HepG2 (cell line): ENCODE measurements around the gene CDHR3. TPM values are rescaled to one million over a fixed set of nuclear protein-coding genes. Genes with fewer than 3 reads are reported as not detected.

Experiments
- ATAC-seq: fragments of 200-7000 bp; cut with Tn5 transposase; 3 replicates; pipeline ENCODE4 v1.9.1; 2020; ENCODE audit warnings: mild to moderate bottlenecking, moderate library complexity
- BruUV-seq: library from RNA; stranded (reverse); fragments of 400-500 nt; replicated peaks from 2 replicates; lab custom pipeline; 2021; lab: Mats Ljungman, UMichigan
- CTCF ChIA-PET: fragments of 300-600 bp; formaldehyde crosslinking; extraction: SDS; loops from one replicate; lab custom pipeline; 2021; ENCODE audit warnings: low total read pairs, inconsistent platforms, low intra/inter-chr PET ratio; lab: Yijun Ruan, JAX
- POLR2A ChIA-PET: fragments of 350-600 bp; sonication (Branson Sonifier 250); formaldehyde crosslinking; loops from one replicate; lab custom pipeline; 2020; ENCODE audit warnings: antibody characterized with exemption, inconsistent platforms; lab: Yijun Ruan, JAX
- DNase-seq: peaks from one replicate; pipeline ENCODE4 v3.0.0-alpha.2; 2015; ENCODE audit warnings: low spot score
- FAIRE-seq: peaks from 3 replicates; lab custom pipeline; 2011; peaks lifted over from hg19 to GRCh38; lab: Jason Lieb, UNC
- H2AFZ ChIP-seq: one replicate; pipeline ENCODE4 v1.6.1; 2011; ENCODE audit warnings: low read length, inconsistent platforms
- H3K27ac ChIP-seq: fragments of 300-600 bp; 3 replicates; pipeline ENCODE4 v1.8.0; 2011; ENCODE audit warnings: mixed run types, mild to moderate bottlenecking, mixed read lengths, low read length, inconsistent platforms; ENCODE audit not compliant: insufficient read depth; ENCODE audit errors: extremely low read length
- H3K27me3 ChIP-seq, 2 experiments: fragments of 200-600 bp in 1 of 2; 2 replicates in 1 of 2; 3 replicates in 1 of 2; pipeline versions ENCODE4 v1.6.0 to v1.8.0; 2011; ENCODE audit warnings: low read length in 2 of 2, mild to moderate bottlenecking in 2 of 2, moderate library complexity in 2 of 2, inconsistent platforms in 1 of 2; ENCODE audit not compliant: insufficient read depth in 2 of 2, control insufficient read depth in 1 of 2
- H3K36me3 ChIP-seq, 2 experiments: fragments of 200-600 bp in 1 of 2; replicated peaks in 1 of 2; 2 replicates in 1 of 2; 3 replicates in 1 of 2; pipeline versions ENCODE4 v1.5.1 to v1.8.0; 2011; ENCODE audit warnings: low read length in 2 of 2, inconsistent platforms in 1 of 2; ENCODE audit not compliant: insufficient read depth in 2 of 2, control insufficient read depth in 1 of 2
- H3K4me1 ChIP-seq: 2 replicates; pipeline ENCODE4 v1.5.1; 2012; ENCODE audit warnings: low read length, inconsistent platforms; ENCODE audit not compliant: insufficient read depth
- H3K4me2 ChIP-seq: 2 replicates; pipeline ENCODE4 v1.6.0; 2011; ENCODE audit warnings: low read depth, low read length, inconsistent platforms
- H3K4me3 ChIP-seq, 3 experiments: fragments of 200-600 bp in 1 of 3; sonication (generic), shearing (Covaris generic) in 1 of 3; replicated peaks in 1 of 3; 2 replicates each; pipeline ENCODE4 v1.5.1; 2011 to 2016; ENCODE audit warnings: low read length in 3 of 3, inconsistent platforms in 2 of 3, low read depth in 2 of 3, mild to moderate bottlenecking in 2 of 3, control low read depth in 1 of 3, mixed read lengths in 1 of 3; ENCODE audit not compliant: insufficient read depth in 1 of 3
- H3K79me2 ChIP-seq: one replicate; pipeline ENCODE4 v1.6.1; 2011; ENCODE audit warnings: low read length, inconsistent platforms; ENCODE audit not compliant: insufficient read depth
- H3K9ac ChIP-seq: 2 replicates; pipeline ENCODE4 v1.6.0; 2011; ENCODE audit warnings: mild to moderate bottlenecking, low read depth, low read length, inconsistent platforms; ENCODE audit not compliant: insufficient read depth
- H3K9me3 ChIP-seq: 2 replicates; pipeline ENCODE4 v1.5.1; 2012; ENCODE audit warnings: mild to moderate bottlenecking, low read length
- H4K20me1 ChIP-seq: 2 replicates; pipeline ENCODE4 v1.6.0; 2011; ENCODE audit warnings: inconsistent platforms, mild to moderate bottlenecking, low read length, moderate library complexity; ENCODE audit not compliant: insufficient read depth
- CEBPB ChIP-seq: IDR thresholded peaks from 2 replicates; pipeline ENCODE4 v1.6.1; 2011; ENCODE audit warnings: low read depth, low read length, improper control_type of control experiment, borderline replicate concordance
- HDAC2 ChIP-seq: sonication (generic); formaldehyde crosslinking; IDR thresholded peaks from 2 replicates; pipeline ENCODE4 v1.4.0; 2020; ENCODE audit warnings: missing genetic modification reagents
- IKZF5 ChIP-seq: IDR thresholded peaks from 2 replicates; pipeline ENCODE4 v1.6.1; 2018; ENCODE audit warnings: missing genetic modification reagents, mild to moderate bottlenecking, missing compliant biosample characterization
- KLF16 ChIP-seq, 2 experiments: sonication (generic) in 1 of 2; formaldehyde crosslinking in 1 of 2; IDR thresholded peaks; 2 replicates each; pipeline versions ENCODE4 v1.6.1 to v1.8.0; 2016 to 2023; ENCODE audit warnings: missing genetic modification reagents in 2 of 2, missing compliant biosample characterization in 1 of 2
- MEIS1 ChIP-seq: sonication (generic); formaldehyde crosslinking; IDR thresholded peaks from 2 replicates; pipeline ENCODE4 v1.9.0; 2021; ENCODE audit warnings: mild to moderate bottlenecking, missing genetic modification reagents, moderate library complexity, borderline replicate concordance
- NFKB2 ChIP-seq: sonication (generic); formaldehyde crosslinking; IDR thresholded peaks from 2 replicates; pipeline ENCODE4 v1.4.0; 2020; ENCODE audit warnings: missing genetic modification reagents, borderline replicate concordance
- PPARG ChIP-seq: conservative IDR thresholded peaks from 2 replicates; pipeline ENCODE4 v1.6.1; 2016; ENCODE audit warnings: missing biosample characterization, missing genetic modification reagents
- SMAD3 ChIP-seq: sonication (generic); formaldehyde crosslinking; IDR thresholded peaks from 2 replicates; pipeline ENCODE4 v1.4.0; 2020; ENCODE audit warnings: missing genetic modification reagents
- ZBTB26 ChIP-seq: IDR thresholded peaks from 2 replicates; pipeline ENCODE4 v1.6.1; 2016; ENCODE audit warnings: missing compliant biosample characterization, missing genetic modification reagents, borderline replicate concordance
- ZBTB42 ChIP-seq: sonication (generic); formaldehyde crosslinking; IDR thresholded peaks from 2 replicates; pipeline ENCODE4 v1.5.0; 2020; ENCODE audit warnings: mild to moderate bottlenecking, missing genetic modification reagents
- ZNF282 ChIP-seq: fragments of 450-650 bp; IDR thresholded peaks from 2 replicates; pipeline ENCODE4 v1.6.1; 2018; ENCODE audit not compliant: partially characterized antibody
- WGBS: methylation state at CpG from one replicate; pipeline ENCODE4 v1.1.6; 2017; ENCODE audit warnings: low lambda C conversion rate; 5-methylcytosine and 5-hydroxymethylcytosine counted together
- in situ Hi-C: cut with HindIII; loops from 2 replicates; pipeline ENCODE4 v1.10.0; 2017; ENCODE audit warnings: low pct_unique_long_range_greater_than_20kb; ENCODE audit not compliant: extremely low pct_ligation_motif_present
- intact Hi-C: fragments of 100-400 bp; cut with micrococcal nuclease; formaldehyde crosslinking; loops from one replicate; pipeline ENCODE4 v1.10.0; 2022; ENCODE audit not compliant: unreplicated experiment
- polyA plus RNA-seq, 8 experiments: library from polyadenylated mRNA; depleted of rRNA in 3 of 8; stranded (reverse) in 7 of 8; unstranded in 1 of 8; fragments of >200 nt; fragmentation: Illumina TruSeq in 4 of 8; extraction: Trizol in 4 of 8; gene quantifications; 2 replicates each; pipeline versions ENCODE4 v1.2.1 to v1.2.3, GENCODE V29; 2011 to 2016; ENCODE audit warnings: low read depth in 4 of 8, missing spikeins in 1 of 8, mixed read lengths in 1 of 8; ENCODE audit not compliant: insufficient read depth in 1 of 8
- total RNA-seq, 5 experiments: library from RNA; depleted of rRNA; stranded (reverse); fragments of >200 nt; fragmentation: Illumina TruSeq; extraction: Trizol; gene quantifications; 2 replicates each; pipeline ENCODE4 v1.2.3, GENCODE V29; 2016; ENCODE audit warnings: low read depth in 1 of 5
- TF ChIP-seq, protein P1 (sequence below): sonication (generic); formaldehyde crosslinking; IDR thresholded peaks from 2 replicates; pipeline ENCODE4 v1.5.0; 2020; ENCODE audit warnings: mild to moderate bottlenecking, missing genetic modification reagents
- TF ChIP-seq, protein P2 (sequence below): sonication (generic); formaldehyde crosslinking; IDR thresholded peaks from 2 replicates; pipeline ENCODE4 v1.5.0; 2020; ENCODE audit warnings: missing genetic modification reagents

CDHR3 gene
- total and polyA plus RNA-seq, 2 of the 13 experiments (the other 11 are each of a cell fraction or from before 2014, with no cell fraction given), result 6.5 to 11.8 TPM

GRCh38 chr7:106010331-106010730, 47.3 kb downstream of the CDHR3 start:
- Histone ChIP-seq H3K4me1 (peaks cover 10% of the 10 kb centered on the region; the same call in 1 of the 2 replicates), H3K27me3 (no peaks in the 10 kb centered on the region), H3K4me3 (no peak overlapping the region), H3K36me3 (no peaks in the 10 kb centered on the region), H3K9me3 (0 out of 2 replicates have a peak, but pooled peaks cover 9% of the 10 kb centered on the region), H4K20me1 (no peaks in the 10 kb centered on the region), H3K9ac (no peak overlapping the region), H3K79me2 (no peaks in the 10 kb centered on the region), H3K4me2 (no peak overlapping the region), H3K27ac (no peak overlapping the region), H2AFZ (no peak overlapping the region)
- TF ChIP-seq MEIS1 (CRISPR knock-in tag) (no peak), CEBPB (peak; percentile 85; the same call in 1 of the 2 replicates)
- FAIRE-seq (no peak), ATAC-seq (no peak), DNase-seq (no peak)
- in situ Hi-C loops (loop anchor here (10.0 kb wide), 1 partner anchor 246 kb away; no protein-coding TSS in a partner anchor), intact Hi-C loops (no loop called here)
- ChIA-PET CTCF (no interaction called here), POLR2A (no interaction called here)
- WGBS, result 27% methylated on average over 3 of the region's 3 CpGs
- no TSS peak for BruUV-seq

- H3K9ac ChIP-seq, result no peak overlapping the region
- H3K36me3 ChIP-seq, result no peaks in the 10 kb centered on the region
- no peak overlapping the region for H2AFZ ChIP-seq
- DNase-seq (no peak), FAIRE-seq (no peak), ATAC-seq (no peak)
- H3K9me3 ChIP-seq, result 0 out of 2 replicates have a peak, but pooled peaks cover 5% of the 10 kb centered on the region
- H3K4me3 ChIP-seq, result no peak overlapping the region
- no peaks in the 10 kb centered on the region for H3K79me2 ChIP-seq
- BruUV-seq, result no TSS peak
- peaks cover 10% of the 10 kb centered on the region; the same call in 1 of the 2 replicates for H3K4me1 ChIP-seq
- intact Hi-C loops (no loop called here), in situ Hi-C loops (loop anchor here (10.0 kb wide), 1 partner anchor 246 kb away; no protein-coding TSS in a partner anchor)
- POLR2A ChIA-PET, result no interaction called here
- 79% methylated on average over 4 of the region's 4 CpGs for WGBS
- H3K27me3 ChIP-seq, result no peaks in the 10 kb centered on the region
- H3K4me2 ChIP-seq, result no peak overlapping the region
- no peak overlapping the region for H3K27ac ChIP-seq
- H4K20me1 ChIP-seq, result no peaks in the 10 kb centered on the region
- CTCF ChIA-PET, result no interaction called here
- TF ChIP-seq IKZF5 (no peak), ZBTB26 (CRISPR knock-in tag) (no peak), ZNF282 (no peak), NFKB2 (CRISPR knock-in tag) (no peak), KLF16 (CRISPR knock-in tag; IDR thresholded peaks at IDR 0.05) (no peak), PPARG (no peak), ZBTB42 (CRISPR knock-in tag) (no peak), HDAC2 (CRISPR knock-in tag) (no peak), SMAD3 (CRISPR knock-in tag) (no peak)
- TF ChIP-seq, protein P1, sequence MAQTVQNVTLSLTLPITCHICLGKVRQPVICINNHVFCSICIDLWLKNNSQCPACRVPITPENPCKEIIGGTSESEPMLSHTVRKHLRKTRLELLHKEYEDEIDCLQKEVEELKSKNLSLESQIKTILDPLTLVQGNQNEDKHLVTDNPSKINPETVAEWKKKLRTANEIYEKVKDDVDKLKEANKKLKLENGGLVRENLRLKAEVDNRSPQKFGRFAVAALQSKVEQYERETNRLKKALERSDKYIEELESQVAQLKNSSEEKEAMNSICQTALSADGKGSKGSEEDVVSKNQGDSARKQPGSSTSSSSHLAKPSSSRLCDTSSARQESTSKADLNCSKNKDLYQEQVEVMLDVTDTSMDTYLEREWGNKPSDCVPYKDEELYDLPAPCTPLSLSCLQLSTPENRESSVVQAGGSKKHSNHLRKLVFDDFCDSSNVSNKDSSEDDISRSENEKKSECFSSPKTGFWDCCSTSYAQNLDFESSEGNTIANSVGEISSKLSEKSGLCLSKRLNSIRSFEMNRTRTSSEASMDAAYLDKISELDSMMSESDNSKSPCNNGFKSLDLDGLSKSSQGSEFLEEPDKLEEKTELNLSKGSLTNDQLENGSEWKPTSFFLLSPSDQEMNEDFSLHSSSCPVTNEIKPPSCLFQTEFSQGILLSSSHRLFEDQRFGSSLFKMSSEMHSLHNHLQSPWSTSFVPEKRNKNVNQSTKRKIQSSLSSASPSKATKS (CRISPR knock-in tag), result no peak
- TF ChIP-seq, protein P2, sequence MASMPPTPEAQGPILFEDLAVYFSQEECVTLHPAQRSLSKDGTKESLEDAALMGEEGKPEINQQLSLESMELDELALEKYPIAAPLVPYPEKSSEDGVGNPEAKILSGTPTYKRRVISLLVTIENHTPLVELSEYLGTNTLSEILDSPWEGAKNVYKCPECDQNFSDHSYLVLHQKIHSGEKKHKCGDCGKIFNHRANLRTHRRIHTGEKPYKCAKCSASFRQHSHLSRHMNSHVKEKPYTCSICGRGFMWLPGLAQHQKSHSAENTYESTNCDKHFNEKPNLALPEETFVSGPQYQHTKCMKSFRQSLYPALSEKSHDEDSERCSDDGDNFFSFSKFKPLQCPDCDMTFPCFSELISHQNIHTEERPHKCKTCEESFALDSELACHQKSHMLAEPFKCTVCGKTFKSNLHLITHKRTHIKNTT, result no peak
Observed at GRCh38 chr7:106010866-106011265, 47.8 kb downstream of the CDHR3 start.
